Parathyroid adenoma (tissue), 2 donors: ENCODE measurements around the gene HCLS1.
"Not testable (repeated sequence)": the region's sequence is repeated elsewhere in the genome, so short reads cannot be mapped to it uniquely, and the experiment has no call there.

Experiments used
- H2AFZ ChIP-seq: fragments of 300-600 bp; sonication (generic); one replicate; pipeline ENCODE4 v1.7.0; 2017; ENCODE audit warnings: antibody characterized with exemption, mild to moderate bottlenecking
- H3K27ac ChIP-seq: fragments of 300-600 bp; sonication (generic); one replicate; pipeline ENCODE4 v1.7.0; 2017
- H3K27me3 ChIP-seq: fragments of 300-600 bp; sonication (generic); one replicate; pipeline ENCODE4 v1.7.0; 2017; ENCODE audit warnings: low read length; ENCODE audit not compliant: control insufficient read depth, insufficient read depth
- H3K36me3 ChIP-seq: fragments of 300-600 bp; sonication (generic); one replicate; pipeline ENCODE4 v1.7.0; 2017; ENCODE audit warnings: low read length; ENCODE audit not compliant: control insufficient read depth, insufficient read depth
- H3K4me1 ChIP-seq: fragments of 300-600 bp; sonication (generic); one replicate; pipeline ENCODE4 v1.7.0; 2017; ENCODE audit warnings: control low read depth
- H3K4me2 ChIP-seq: fragments of 300-600 bp; sonication (generic); one replicate; pipeline ENCODE4 v1.7.0; 2017; ENCODE audit warnings: low read length
- H3K4me3 ChIP-seq: fragments of 300-600 bp; sonication (generic); one replicate; pipeline ENCODE4 v1.7.0; 2017; ENCODE audit warnings: low read depth, low read length
- H3K79me2 ChIP-seq: fragments of 300-600 bp; sonication (generic); one replicate; pipeline ENCODE4 v1.7.0; 2017; ENCODE audit warnings: control low read depth
- H3K9ac ChIP-seq: fragments of 300-600 bp; sonication (generic); one replicate; pipeline ENCODE4 v1.7.0; 2017; ENCODE audit warnings: mild to moderate bottlenecking
- H3K9me3 ChIP-seq: fragments of 300-600 bp; sonication (generic); one replicate; pipeline ENCODE4 v1.7.0; 2017; ENCODE audit warnings: low read length; ENCODE audit not compliant: control insufficient read depth
- TF ChIP-seq, protein P1 (sequence below): fragments of 300-600 bp; sonication (generic); IDR thresholded peaks from one replicate; pipeline ENCODE4 v1.7.0; 2017; ENCODE audit warnings: antibody characterized with exemption, mild to moderate bottlenecking
- donor health status: primary hyperparathyroidism.

Gene HCLS1

DNA sequence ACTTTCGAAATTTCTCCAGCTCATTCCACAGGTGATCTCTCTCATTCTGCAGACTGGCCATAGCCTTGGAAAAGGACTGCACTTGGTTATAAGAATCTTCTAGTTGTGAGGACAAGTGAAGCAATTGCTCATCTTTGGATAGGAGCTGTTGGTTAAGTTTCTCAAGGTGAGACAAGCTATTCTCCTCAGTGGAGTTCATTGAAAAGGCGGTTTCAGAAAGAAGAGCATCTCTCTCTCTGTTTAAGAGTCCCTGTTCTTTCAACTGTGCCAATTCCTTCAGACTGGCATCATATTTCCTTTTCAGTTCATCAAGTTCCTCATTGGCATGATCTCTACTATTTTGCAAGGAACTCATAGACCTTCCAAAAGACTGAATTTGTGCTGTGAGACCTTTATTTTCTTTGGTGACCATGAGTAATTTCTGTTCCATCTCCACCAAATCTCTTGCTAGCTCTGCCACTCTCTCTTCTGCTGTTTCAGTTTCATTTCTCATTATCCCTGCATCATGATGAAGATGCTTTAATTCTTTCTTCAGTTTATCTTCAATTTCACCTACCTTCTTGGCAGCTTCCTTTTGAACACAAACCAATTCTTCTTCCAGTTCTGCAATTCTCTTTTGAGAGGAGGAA, 30.2 kb upstream of the HCLS1 start:
- Histone ChIP-seq H3K27me3 (no peaks in the 10 kb centered on the region), H3K4me2 (no peak overlapping the region), H3K9me3 (no peaks in the 10 kb centered on the region), H3K27ac (no peak overlapping the region), H3K79me2 (no peaks in the 10 kb centered on the region), H3K4me3 (no peak overlapping the region), H3K4me1 (no peaks in the 10 kb centered on the region), H3K9ac (no peak overlapping the region), H2AFZ (no peak overlapping the region), H3K36me3 (no peaks in the 10 kb centered on the region)
- TF ChIP-seq, protein P1, sequence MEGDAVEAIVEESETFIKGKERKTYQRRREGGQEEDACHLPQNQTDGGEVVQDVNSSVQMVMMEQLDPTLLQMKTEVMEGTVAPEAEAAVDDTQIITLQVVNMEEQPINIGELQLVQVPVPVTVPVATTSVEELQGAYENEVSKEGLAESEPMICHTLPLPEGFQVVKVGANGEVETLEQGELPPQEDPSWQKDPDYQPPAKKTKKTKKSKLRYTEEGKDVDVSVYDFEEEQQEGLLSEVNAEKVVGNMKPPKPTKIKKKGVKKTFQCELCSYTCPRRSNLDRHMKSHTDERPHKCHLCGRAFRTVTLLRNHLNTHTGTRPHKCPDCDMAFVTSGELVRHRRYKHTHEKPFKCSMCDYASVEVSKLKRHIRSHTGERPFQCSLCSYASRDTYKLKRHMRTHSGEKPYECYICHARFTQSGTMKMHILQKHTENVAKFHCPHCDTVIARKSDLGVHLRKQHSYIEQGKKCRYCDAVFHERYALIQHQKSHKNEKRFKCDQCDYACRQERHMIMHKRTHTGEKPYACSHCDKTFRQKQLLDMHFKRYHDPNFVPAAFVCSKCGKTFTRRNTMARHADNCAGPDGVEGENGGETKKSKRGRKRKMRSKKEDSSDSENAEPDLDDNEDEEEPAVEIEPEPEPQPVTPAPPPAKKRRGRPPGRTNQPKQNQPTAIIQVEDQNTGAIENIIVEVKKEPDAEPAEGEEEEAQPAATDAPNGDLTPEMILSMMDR: no peak

DNA sequence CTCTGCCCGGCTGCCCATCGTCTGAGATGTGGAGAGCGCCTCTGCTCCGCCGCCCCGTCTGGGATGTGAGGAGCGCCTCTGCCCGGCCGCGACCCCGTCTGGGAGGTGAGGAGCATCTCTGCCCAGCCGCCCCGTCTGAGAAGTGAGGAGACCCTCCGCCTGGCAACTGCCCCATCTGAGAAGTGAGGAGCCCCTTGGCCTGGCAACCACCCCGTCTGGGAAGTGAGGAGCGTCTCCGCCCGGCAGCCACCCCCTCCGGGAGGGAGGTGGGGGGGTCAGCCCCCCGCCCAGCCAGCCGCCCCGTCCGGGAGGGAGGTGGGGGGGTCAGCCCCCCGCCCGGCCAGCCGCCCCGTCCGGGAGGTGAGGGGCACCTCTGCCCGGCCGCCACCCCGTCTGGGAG, 28.0 kb upstream of the HCLS1 start:
- not testable (repeated sequence) for H3K9me3 ChIP-seq, H3K4me1 ChIP-seq, H3K79me2 ChIP-seq, H3K4me2 ChIP-seq, H3K4me3 ChIP-seq, H3K36me3 ChIP-seq, H2AFZ ChIP-seq, H3K27ac ChIP-seq, H3K9ac ChIP-seq, H3K27me3 ChIP-seq

DNA sequence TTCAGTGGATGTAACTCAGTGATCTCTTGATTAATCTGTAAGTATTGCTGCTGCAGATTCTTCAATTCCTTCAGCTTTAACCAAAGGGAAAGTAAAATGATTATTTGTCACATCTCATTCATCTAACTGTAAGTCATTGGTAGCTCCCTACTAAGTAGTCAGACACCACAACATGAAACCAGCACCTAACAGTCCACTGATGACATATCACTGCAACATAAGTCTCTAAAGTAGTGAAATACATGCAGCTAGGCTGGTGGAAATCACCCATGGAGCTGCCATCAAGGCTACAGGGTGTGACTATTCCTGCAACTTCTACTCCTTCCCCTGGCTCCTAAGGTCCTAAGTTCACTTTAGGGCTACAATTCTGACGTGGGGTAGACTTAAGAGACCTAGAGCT, 21.1 kb upstream of the HCLS1 start:
- H3K79me2 ChIP-seq: no peaks in the 10 kb centered on the region
- no peaks in the 10 kb centered on the region for H3K27me3 ChIP-seq
- no peak overlapping the region for H2AFZ ChIP-seq
- no peak overlapping the region for H3K4me2 ChIP-seq
- no peaks in the 10 kb centered on the region for H3K36me3 ChIP-seq
- no peaks in the 10 kb centered on the region for H3K4me1 ChIP-seq
- H3K27ac ChIP-seq: no peak overlapping the region
- H3K4me3 ChIP-seq: no peak overlapping the region
- no peak overlapping the region for H3K9ac ChIP-seq
- TF ChIP-seq, protein P1: no peak
- H3K9me3 ChIP-seq: no peaks in the 10 kb centered on the region

DNA sequence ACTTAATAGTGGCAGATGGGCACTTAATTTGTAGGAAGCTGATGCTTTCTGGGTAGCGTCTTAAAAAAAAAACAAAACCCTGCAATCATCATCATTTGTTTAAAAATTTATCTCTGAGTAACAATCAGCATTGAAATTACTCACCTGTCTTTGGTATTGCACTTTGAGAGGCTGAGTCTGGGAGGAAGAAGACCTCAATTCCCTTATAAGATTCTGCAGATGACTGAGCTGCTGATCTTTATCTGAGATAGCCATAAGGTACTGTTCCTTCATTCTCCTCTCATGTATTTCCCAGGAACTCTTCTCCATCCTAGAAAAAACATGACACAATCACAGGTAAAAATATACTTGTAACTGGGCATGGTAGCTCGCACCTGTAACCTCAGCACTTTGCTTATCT, 16.4 kb upstream of the HCLS1 start:
- H3K27ac ChIP-seq: no peak overlapping the region
- TF ChIP-seq, protein P1: no peak
- no peaks in the 10 kb centered on the region for H3K27me3 ChIP-seq
- no peak overlapping the region for H3K9ac ChIP-seq
- no peaks in the 10 kb centered on the region for H3K36me3 ChIP-seq
- no peak overlapping the region for H3K4me3 ChIP-seq
- H3K4me1 ChIP-seq: no peaks in the 10 kb centered on the region
- no peak overlapping the region for H3K4me2 ChIP-seq
- no peaks in the 10 kb centered on the region for H3K79me2 ChIP-seq
- no peak overlapping the region for H2AFZ ChIP-seq
- H3K9me3 ChIP-seq: no peaks in the 10 kb centered on the region

DNA sequence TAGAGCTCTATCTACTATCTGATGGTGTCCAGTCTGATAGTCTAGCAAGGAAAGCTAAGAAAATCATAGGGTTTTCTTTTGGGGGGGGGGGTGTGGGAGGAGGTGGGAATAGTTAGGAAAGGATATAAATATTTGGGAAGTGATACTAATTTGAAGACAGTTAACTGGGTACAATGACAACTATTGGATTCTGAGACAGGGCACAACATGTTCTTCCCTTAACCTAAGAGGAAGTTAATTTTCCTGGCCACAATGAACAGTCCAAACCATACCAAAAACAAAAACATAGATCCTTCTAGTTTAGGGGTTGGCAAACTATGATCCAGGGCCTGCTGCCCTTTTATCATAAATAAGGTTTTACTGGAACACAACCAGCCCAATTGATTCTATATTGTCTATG, 10.0 kb upstream of the HCLS1 start:
- Histone ChIP-seq H3K79me2 (no peaks in the 10 kb centered on the region), H3K9me3 (no peaks in the 10 kb centered on the region), H3K4me3 (no peak overlapping the region), H3K4me1 (no peaks in the 10 kb centered on the region), H3K9ac (no peak overlapping the region), H3K4me2 (no peak overlapping the region), H3K27me3 (no peaks in the 10 kb centered on the region), H3K36me3 (no peaks in the 10 kb centered on the region), H3K27ac (no peak overlapping the region), H2AFZ (no peak overlapping the region)
- TF ChIP-seq, protein P1: no peak
